ENCODE data around the gene CHRD. TPM values are rescaled to one million over a fixed set of nuclear protein-coding genes. Genes with fewer than 3 reads are reported as not detected.
A peak's percentile ranks its signal among the peaks of the same experiment; 100 is the strongest.

The CHRD gene
- total and polyA plus RNA-seq, 10 of the 15 experiments (the other 5 are each of a cell fraction or from before 2014, with no cell fraction given), result not detected

- TF ChIP-seq MAX (IDR thresholded peaks at IDR 0.05; ENCODE audit: low read depth, low read length) (no peak), CTCF (IDR thresholded peaks at IDR 0.05 in 2 of 3, conservative IDR thresholded peaks at IDR 0.05 in 1 of 3; ENCODE audit: control insufficient read depth in 2 of 3, extremely low read depth in 1 of 3, insufficient read depth in 1 of 3, low read depth in 3 of 3, low read length in 3 of 3) (peak; percentile 88 to 95 (median 90)), SRF (IDR thresholded peaks at IDR 0.05; ENCODE audit: low read depth in 2 of 2, low read length in 2 of 2) (no peak), BHLHE40 (IDR thresholded peaks at IDR 0.05; ENCODE audit: borderline replicate concordance in 1 of 2, low read depth in 2 of 2, low read length in 1 of 2) (peak; percentile 97 to 98), PBX3 (IDR thresholded peaks at IDR 0.05; ENCODE audit: insufficient replicate concordance, low read depth, low read length) (no peak), TCF3 (IDR thresholded peaks at IDR 0.05; ENCODE audit: borderline replicate concordance, insufficient read depth, low read depth, low read length) (0 out of 2 replicates have a peak, but pooled peaks have one; percentile 39), RCOR1 (conservative IDR thresholded peaks at IDR 0.05; ENCODE audit: low read depth, low read length) (no peak), ZBTB40 (IDR thresholded peaks at IDR 0.05; ENCODE audit: borderline replicate concordance) (no peak), CHD1 (IDR thresholded peaks at IDR 0.05; ENCODE audit: low read depth, low read length) (no peak), TBL1XR1 (IDR thresholded peaks at IDR 0.05; ENCODE audit: low read depth, low read length) (no peak), TCF7 (IDR thresholded peaks at IDR 0.05; ENCODE audit: borderline replicate concordance) (no peak), ETV6 (conservative IDR thresholded peaks at IDR 0.05 in 1 of 2, IDR thresholded peaks at IDR 0.05 in 1 of 2; ENCODE audit: borderline replicate concordance in 1 of 2, low read depth in 1 of 2) (no peak), ZSCAN29 (IDR thresholded peaks at IDR 0.05) (no peak), PKNOX1 (IDR thresholded peaks at IDR 0.05) (no peak), HDAC6 (IDR thresholded peaks at IDR 0.05; ENCODE audit: unreplicated experiment) (no peak), SUPT20H (IDR thresholded peaks at IDR 0.05; ENCODE audit: borderline replicate concordance, control insufficient read depth, low read depth, low read length) (no peak), BMI1 (IDR thresholded peaks at IDR 0.05; ENCODE audit: borderline replicate concordance) (no peak), POLR2AphosphoS2 (IDR thresholded peaks at IDR 0.05; ENCODE audit: low read depth, low read length) (no peak), NFYA (IDR thresholded peaks at IDR 0.05; ENCODE audit: borderline replicate concordance, low read depth, low read length) (no peak)
Observed at GRCh38 chr3:184417619-184418327, 37.9 kb downstream of the CHRD start (continued).

Data from GM12878 (cell line).